NCI-H2029 (cell line): ENCODE measurements around the gene OSM.

Experiments used
- DNase-seq: peaks from one replicate; lab custom pipeline; 2025; lab: John Stamatoyannopoulos, UW

Gene OSM

DNA sequence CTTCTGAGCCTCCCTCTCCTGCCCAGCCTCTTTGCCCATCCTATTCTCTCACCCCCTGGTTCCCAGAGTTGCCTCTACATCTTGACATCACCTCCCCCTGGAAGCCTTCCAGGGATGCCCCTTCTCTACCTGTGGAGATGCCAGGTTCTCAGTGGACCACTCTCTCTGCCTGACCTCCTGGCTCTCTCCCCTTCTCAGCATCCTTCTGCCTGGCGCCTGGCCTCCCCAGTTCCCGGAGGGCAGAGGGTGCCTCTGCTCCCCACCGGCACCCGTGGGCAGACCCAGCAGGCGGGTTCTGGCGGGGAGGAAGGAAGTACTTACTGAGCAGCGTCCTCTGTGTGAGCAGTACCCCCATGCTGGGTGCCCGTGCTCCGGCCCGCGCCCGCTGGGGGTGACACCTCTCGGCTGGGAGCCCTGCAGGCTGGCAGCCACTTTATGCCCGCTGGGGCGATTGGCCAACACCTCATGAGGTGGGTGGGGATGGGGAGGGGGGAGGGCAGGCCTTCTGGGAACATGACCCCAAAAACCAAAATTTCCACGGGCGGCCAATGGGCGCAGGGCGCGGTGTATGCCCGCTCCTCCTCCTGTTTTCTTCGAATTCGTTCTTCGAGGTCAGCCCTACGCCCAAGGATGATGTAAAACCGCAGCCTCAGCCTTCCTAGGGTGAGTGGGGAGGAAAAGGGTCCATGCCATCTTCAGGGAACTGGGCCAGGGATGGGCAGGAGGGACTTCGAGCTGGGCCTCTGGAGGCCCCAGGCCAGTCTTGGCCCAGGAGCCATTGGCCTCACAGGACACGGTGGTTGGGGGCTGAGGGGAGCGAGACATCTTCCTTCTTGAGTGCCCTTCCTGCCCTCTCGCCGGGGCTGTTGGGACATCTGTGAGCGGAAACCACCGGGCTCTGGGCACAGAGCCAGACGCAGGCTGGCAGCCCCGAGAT is at the start of gene OSM:
Gene OSM (minus strand): TSS at position 407 of the 937 bp plus-strand sequence. CDS start 52 bp downstream, at position 355.
- DNase-seq = no peak

DNA sequence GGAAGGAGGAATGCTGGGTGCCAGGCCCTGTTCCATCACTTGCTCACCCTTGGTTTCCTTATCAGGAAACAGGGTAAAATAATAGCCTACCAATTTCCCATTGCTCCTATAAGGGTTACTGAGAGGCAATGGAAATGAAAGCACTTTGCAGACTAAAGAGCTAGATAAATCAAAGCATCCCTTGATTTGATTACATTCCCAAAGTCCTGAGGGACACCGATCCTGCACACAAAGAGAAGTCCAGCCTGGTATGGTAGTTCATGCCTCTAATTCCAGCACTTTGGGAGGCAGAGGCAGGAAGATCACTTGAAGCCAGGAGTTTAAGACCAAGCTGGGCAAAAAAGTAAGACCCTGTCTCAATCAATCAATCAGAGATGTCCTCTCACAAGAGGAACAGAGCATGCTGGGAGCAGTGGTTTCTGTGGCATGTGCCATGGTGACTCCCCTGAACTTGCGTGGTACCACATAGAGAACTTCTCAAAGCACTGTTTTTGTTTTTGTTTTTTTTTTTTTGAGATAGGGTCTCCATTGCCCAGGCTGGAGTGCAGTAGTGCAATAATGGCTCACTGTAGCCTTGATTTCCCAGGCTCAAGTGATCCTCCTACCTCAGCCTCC is 49.4 kb upstream of the OSM start:
- DNase-seq = no peak

- DNase-seq = no peak
Measured at GRCh38 chr22:30314915-30315314, 48.3 kb upstream of the OSM start.

DNA sequence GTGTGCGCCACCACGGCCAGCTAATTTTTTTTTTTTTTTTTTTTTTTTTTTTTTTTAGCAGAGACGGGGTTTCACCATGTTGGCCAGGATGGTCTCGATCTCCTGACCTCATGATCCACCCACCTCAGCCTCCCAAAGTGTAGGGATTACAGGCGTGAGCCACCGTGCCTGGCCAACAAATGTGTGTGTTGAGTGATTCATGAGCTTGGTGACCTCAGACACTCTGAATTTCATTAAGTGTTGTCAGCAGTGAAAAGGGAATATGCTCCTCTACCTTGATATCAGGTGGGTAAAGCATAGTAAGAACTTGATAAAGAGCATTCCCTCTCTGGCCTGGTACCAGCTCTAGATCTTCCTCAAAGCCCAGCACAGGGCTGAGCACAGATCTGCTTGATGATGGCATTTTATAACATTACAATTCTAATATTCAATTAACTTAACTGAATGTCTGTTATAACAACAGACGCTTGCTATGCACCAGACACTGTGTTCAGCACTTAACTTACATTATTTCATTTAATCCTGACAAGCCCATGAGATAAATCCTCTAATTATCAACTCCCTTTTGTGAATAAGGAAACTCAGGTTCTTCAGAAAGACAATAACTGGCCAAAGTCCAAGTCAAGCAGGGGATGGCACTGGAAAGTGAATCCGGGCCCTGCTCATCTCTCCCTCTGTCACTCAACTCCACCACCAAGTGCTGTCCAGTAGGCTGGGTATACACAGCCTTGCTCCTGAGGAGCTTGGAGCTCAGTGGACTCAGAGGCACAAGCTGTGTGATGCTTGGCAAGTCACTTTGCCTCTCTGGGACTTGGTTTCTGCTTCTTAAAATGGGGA is 47.1 kb upstream of the OSM start:
- DNase-seq = no peak

DNA sequence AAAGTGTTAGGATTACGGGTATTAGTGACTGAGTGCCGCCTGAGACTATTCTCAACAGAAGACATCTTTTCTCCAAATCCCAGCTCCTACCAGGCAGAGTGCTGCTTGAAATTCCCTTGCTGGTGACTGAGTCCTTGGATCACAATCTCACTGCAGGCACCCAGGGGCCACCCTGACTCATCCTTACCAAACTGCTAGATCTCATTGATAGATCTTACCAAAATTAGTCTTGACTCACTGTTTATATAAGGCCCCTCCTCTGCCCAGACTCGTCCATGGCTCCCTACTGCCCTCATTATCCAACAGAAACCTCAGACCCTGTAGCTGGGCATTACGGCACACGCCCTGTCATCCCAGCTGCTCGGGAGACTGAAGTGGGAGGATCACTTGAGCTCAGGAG is 45.4 kb upstream of the OSM start:
- no peak for DNase-seq

- peak; percentile 55 for DNase-seq
Measured at GRCh38 chr22:30310881-30311771, 44.5 kb upstream of the OSM start.

DNA sequence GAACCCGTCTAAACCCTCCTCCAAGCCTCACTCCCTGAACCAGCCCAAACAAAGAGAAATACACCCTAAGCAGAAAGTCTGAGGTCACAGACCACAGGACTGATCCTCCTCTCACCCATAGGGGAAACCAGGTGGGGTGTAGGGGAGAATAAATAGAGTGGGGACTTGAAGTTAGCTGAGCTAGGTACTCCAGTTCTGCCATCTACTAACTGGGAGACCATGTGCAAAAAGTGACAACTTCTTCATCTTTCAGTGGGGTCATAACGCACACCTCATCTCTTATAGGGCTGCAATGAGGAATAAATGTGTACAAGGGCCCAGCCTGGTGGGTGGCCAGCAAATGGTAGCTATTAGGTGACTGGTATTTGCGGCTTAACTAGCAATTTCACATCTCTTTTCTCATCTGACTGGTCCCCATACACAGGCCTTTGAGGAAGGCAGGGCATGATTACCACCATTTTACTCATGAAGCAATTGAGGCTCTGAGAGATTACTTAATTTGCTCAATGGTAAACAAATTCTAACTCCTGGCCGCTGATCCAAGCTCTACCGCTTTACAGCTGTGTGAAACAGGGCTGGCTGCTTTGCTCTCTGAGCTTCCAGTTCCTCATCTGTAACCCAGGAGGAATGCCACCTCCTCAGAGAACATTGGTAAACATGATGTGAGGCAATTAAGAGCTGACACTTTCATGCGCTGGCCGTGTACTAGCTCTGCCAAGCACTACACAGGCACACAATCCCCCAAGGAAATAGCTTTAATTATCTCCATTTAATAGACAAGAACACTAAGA is 43.5 kb upstream of the OSM start:
- peak; percentile 53 for DNase-seq

DNA sequence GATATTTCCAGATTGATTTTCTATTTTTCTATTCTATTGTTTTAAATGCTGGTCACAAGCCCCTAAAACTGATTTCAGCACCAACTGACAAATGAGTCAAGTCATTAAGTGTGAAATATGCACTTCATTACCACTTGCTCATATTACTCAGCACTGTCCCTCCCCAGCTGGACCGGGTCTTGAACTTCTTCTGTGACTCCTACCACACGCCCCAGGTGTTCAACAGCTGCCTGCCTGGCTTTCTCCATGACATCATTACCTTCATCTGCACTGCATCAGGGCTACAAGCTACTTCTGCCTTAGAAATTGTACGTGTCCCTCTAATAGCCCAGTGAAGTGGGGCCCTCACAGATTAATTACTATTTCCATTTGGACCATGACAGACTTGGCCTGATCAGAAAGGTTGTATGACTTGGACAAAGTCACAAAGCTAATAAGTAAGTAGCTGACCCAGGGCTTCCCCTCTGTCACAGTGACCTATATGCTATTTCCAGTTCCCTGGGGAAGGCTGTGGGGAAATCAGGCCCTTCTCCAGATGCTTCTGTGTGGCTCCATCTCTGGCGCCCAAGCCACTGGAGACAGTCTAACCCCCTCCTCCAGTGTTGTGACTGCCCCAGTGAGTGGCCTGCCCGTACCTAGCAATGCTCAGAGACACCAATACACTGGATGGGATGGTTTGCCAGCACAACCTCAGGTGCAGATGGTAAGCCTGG is 42.0 kb upstream of the OSM start:
- no peak for DNase-seq

DNA sequence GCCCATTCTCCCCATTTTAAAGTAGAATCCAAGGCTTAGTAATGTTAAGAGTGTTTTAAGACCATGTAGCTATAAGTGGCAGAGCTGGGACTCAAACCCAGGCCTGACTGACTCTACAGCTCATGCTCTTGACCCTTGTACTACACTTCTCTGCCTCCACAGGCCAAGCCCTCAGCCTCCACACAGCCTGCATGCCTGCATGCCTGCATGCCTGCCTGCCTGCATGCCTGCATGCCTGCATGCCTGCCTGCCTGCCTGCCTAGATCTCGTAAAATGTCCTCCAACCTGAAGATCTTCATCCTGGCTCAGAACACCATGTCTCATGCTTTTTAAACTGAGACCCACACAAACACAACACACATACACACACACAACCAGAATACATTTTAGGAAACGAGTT is 41.4 kb upstream of the OSM start:
- no peak for DNase-seq

- no peak for DNase-seq
Measured at GRCh38 chr22:30307041-30307574, 40.5 kb upstream of the OSM start.

- no peak for DNase-seq
Measured at GRCh38 chr22:30306627-30307011, 40.0 kb upstream of the OSM start.

DNA sequence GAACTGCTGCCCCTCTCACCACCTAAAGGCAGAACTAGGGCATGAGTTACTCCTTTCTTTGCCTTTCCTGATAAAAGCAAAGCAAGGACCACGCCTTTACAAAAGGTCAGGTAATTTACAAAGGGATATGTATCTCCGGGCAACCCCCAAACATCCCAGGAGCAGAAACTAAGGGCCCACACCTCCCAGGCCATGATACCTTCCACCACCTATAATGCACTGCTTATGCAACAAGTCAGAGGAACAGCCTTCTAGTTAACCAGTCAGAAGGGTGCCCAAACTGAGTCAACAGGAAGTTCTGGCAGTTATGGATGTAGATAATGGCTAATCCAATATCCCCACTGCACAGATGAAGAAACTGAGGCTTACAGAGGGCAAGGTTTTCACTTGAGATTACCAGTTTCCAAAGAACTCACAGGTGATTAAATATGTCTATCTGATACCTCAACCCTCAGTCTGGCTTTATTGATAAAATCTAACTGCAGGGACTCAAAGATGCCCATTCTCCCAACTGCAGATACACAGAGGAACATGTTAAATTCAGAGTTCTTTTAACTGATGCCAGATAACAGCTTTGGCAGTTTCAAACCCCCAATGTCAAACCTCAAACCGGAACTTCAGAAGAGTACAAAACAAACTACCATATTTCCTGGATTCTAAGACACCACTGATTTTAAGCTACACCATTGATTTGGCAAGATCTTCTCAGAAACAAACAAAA is 39.4 kb upstream of the OSM start:
- DNase-seq = no peak

DNA sequence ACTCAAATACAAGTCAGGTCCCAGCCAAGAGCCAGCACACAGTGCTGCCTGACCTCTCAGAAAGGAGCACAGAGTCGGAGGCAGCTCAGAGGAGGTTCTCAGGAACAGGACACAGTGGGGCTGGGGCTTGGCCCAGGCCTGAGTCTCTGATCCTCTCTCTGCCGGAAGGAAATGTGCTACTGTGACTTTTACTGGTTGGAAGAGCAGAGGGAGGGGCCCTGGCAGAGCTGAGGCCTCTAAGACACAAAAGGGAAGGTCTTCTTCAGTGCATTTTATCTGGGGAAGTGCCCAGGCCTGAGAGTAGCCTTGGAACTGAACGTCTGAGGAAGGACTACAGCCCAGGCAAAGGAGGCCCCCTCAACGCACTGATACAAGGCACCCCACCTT is 38.9 kb upstream of the OSM start:
- no peak for DNase-seq

DNA sequence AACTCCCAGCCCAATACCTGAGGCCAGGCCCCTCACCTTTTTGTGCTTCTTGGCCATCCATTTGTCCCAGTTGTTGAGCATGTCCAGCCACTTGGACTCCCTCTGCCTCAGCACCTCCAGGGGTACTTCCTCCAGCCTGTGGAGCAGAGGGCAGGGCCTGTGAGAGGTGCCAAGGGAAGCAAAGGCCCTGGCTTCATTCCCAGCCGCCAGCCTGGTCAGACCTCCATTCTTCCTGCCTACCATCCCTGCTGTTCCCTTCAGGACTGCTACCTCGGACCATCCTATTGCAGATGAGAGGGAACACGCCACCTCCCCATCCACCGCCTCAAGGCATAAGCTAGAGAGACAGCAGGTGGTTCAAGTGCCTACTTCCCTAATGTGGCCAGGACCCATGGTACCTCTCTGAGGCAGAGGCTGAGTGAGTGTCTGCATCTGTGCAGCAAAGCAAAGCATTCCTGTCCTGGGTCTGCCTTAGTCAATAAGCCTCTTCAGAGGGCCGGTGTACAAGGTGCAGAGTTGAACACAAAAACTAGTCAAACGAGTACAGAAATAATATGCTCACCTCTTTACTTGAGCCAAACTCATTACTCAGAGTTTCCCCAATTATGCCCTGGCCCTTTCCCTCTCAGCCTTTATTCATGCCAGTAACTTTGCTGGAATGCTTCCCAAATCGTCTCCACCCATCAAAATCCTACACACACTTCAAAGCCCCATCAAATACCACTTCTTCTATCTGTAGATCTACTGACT is 38.0 kb upstream of the OSM start:
- DNase-seq = peak; percentile 69

DNA sequence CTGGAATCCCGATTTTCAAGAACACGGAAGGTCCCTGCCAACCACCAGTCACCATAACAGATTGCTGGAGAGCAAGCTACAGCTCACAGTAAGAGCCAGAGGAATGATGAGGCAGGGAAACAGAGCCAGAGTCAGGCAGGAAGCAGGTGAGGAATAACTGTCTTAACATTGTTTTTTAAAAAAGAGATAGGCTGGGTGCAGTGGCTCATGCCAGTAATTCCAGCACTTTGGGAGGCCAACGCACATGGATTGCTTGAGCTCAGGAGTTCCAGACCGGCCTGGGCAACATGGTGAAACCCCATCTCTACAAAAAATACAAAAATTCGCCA is 36.1 kb upstream of the OSM start:
- DNase-seq = no peak

GRCh38 chr22:30301995-30302809 is 35.6 kb upstream of the OSM start:
- no peak for DNase-seq

DNA sequence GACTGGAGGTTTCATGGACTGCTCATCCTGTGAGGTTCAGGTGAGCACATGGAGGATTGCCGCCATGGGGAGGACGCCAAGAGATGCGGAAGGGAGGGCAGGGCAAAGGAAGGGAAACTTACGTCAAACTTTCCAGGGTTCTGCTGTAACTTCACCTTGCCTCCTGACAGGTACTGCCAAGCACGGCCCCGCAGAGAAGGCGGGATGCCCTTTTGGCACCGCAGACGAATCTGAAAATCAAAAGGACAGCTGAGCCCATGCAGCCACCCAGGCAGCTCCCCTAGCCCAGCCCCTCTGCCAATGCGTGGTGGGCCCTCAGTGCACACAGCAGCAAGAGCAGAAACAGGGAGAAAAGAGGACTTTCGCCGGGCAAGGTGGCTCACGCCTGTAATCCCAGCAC is 32.7 kb upstream of the OSM start:
- no peak for DNase-seq
